Measurements from ENCODE around the gene BAHD1.
"Not testable (repeated sequence)": the region's sequence is repeated elsewhere in the genome, so short reads cannot be mapped to it uniquely, and the experiment has no call there.

Gene BAHD1

GRCh38 chr15:40443255-40443654 lies 2.5 kb downstream of the BAHD1 start:
- in situ Hi-C loops (cut with MboI; ENCODE audit: low sequenced_read_pairs) = no loop called here

GRCh38 chr15:40443846-40444245 lies 3.1 kb downstream of the BAHD1 start:
- in situ Hi-C loops (cut with MboI; ENCODE audit: low sequenced_read_pairs) = no loop called here

- in situ Hi-C loops (cut with MboI; ENCODE audit: low sequenced_read_pairs) = no loop called here
These were observed 4.0 kb downstream of the BAHD1 start for GRCh38 chr15:40444736-40445135.

- in situ Hi-C loops (cut with MboI; ENCODE audit: low sequenced_read_pairs) = no loop called here
These were observed 4.7 kb downstream of the BAHD1 start for GRCh38 chr15:40445421-40445922.

DNA sequence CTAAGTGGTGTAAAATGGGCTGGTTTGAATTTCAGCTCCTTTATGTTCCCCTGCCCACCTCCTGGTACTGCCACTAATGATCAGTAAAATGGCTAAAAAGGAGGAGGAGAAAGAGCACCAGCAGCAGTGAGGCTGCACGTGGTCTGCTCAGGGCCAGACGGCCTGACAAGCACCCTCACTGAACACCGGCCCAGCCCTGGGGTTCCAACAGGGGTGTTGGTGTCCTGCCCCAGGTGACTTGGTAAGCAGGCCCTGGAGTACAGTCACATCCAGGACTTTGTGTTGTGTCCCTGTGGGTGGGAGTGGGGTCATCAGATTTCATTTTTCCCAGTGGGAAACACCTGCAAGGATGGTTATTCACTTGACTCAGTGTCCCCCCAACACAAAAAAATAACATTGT lies 5.4 kb downstream of the BAHD1 start:
- in situ Hi-C loops (cut with MboI; ENCODE audit: low sequenced_read_pairs) = no loop called here

DNA sequence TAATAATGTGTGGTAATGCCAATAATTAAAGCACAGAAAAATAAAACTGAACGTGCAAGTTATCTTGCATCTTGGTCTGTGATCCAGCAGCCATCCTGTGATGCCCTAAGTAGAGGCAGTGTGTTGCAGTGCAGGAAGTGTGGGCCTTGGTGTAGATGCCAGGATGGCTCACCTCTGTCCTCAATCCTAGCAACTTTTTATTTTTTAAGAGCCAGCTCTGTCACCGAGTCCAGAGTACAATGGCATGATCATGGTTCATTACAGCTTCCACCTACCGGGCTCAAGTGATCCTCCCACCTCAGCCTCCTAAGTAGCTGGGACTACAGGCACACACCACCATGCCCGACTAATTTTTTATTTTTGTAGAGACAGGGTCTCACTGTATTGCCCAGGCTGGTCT lies 7.6 kb downstream of the BAHD1 start:
- in situ Hi-C loops (cut with MboI; ENCODE audit: low sequenced_read_pairs) = no loop called here

- in situ Hi-C loops (cut with MboI; ENCODE audit: low sequenced_read_pairs) = no loop called here
These were observed 8.5 kb downstream of the BAHD1 start for GRCh38 chr15:40449275-40449674.

GRCh38 chr15:40450047-40450446 lies 9.3 kb downstream of the BAHD1 start:
- in situ Hi-C loops (cut with MboI; ENCODE audit: low sequenced_read_pairs) = no loop called here

GRCh38 chr15:40451527-40452158 lies 10.9 kb downstream of the BAHD1 start:
- in situ Hi-C loops (cut with MboI; ENCODE audit: low sequenced_read_pairs) = no loop called here

GRCh38 chr15:40452296-40453090 lies 11.7 kb downstream of the BAHD1 start:
- in situ Hi-C loops (cut with MboI; ENCODE audit: low sequenced_read_pairs) = no loop called here

DNA sequence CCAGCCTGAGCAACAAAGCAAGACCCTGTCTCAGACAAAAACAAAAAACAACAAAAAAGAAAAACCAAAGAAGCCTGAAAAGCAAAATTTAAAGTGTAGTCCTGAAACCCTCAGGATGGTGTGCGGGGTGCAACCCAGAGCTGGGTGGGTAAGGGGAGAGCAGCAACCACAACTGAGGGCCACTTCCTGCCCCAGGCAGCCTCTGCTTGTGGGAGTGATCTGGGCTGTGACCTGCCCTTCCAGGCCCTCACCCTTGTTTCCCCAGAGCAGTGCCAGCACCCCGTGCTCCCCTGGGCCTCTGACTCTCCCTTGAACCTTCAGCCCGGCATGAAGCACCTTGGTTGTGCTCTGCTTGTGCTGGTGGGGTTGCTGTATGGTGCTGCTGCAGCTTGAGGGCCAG lies 13.2 kb downstream of the BAHD1 start:
- in situ Hi-C loops (cut with MboI; ENCODE audit: low sequenced_read_pairs) = not testable (repeated sequence)

- in situ Hi-C loops (cut with MboI; ENCODE audit: low sequenced_read_pairs) = no loop called here
These were observed 14.2 kb downstream of the BAHD1 start for GRCh38 chr15:40454904-40455391.

GRCh38 chr15:40456299-40456712 lies 15.6 kb downstream of the BAHD1 start:
- in situ Hi-C loops (cut with MboI; ENCODE audit: low sequenced_read_pairs) = no loop called here

- in situ Hi-C loops (cut with MboI; ENCODE audit: low sequenced_read_pairs) = no loop called here
These were observed 16.0 kb downstream of the BAHD1 start for GRCh38 chr15:40456738-40457137.

DNA sequence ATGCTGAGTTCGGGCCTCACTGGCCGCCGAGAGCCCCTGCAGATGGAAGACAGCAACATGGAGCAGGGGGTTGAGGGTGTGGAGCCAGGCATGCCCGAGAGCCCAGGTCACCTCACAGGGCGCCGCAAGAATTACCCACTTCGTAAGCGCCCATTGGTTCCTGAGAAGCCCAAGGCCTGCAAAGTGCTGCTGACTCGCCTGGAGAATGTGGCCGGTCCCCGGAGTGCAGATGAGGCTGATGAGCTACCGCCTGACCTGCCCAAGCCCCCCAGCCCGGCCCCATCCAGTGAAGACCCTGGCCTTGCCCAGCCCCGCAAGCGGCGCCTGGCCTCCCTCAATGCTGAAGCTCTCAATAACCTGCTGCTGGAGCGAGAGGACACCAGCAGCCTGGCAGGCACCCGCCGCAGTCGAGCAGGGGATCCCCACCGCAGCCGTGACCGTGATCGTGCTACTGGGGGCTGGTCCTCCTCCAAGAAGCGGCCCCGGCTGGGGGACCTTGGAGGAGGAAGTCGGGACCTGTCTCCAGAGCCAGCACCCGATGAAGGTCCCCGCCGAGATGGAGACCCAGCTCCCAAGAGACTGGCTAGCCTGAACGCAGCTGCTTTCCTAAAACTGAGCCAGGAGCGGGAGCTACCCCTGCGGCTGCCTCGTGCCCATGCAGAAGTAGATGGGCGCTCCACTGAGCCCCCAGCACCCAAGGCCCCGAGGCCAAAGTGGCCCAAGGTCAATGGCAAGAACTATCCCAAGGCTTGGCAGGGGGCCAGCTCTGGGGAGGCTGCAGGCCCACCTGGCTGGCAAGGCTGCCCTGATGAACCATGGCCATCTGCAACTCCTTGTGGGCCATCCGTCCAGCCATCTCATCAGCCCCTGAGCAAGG lies 18.0 kb downstream of the BAHD1 start:
- in situ Hi-C loops (cut with MboI; ENCODE audit: low sequenced_read_pairs) = no loop called here

DNA sequence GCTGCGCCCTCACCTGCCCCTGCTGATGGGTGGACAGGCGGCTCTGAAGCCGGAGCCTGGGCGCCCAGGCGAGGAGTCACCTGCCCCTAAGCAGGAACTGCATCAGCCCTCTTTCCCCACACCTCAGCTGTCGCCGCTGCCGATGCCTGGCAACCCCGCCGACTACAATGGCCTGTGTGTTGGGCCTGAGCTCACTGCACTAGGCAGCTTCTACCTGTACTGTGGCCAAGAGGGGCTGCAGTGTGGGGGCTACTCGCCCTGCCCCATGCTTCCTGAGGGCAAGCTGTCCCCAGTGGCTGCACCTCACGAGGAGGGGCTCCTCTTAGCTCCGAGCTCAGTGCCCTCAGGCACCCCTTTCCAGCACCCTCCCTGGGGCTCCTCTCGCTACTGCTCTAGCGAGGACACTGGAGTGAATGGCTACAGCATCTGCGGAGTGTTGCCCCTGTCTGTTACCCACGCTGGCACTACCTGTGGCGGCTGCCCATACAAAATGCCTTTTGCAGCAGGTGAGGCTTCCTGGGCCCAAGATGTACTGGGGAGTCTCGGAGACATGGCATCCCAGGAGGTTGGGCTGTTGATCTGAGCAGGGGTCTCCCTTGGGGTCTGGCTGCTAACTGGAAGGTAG lies 18.8 kb downstream of the BAHD1 start:
- in situ Hi-C loops (cut with MboI; ENCODE audit: low sequenced_read_pairs) = no loop called here

DNA sequence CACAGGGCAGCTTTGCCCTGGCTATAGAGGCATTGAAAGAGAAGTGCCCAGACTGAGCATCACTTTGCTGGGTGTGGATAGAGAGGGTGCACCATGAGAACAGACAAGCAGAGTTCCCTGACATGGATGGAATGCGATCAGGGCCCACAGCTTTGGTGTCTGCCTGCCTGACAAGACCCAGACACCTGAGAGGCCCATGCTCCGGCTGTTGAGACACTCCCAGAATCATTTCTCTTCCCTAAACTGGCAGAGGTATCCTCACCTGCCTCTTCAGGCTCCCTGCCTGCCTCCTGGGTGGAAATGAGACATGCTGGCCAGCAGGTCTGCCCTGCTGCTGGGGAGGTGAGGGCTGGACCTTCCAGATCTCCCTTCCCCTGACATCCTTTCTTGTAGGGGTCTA lies 19.7 kb downstream of the BAHD1 start:
- in situ Hi-C loops (cut with MboI; ENCODE audit: low sequenced_read_pairs) = no loop called here

- in situ Hi-C loops (cut with MboI; ENCODE audit: low sequenced_read_pairs) = no loop called here
These were observed 21.2 kb downstream of the BAHD1 start for GRCh38 chr15:40461958-40462357.

- in situ Hi-C loops (cut with MboI; ENCODE audit: low sequenced_read_pairs) = no loop called here
These were observed 22.5 kb downstream of the BAHD1 start for GRCh38 chr15:40463279-40463678.

GRCh38 chr15:40463886-40464545 lies 23.3 kb downstream of the BAHD1 start:
- in situ Hi-C loops (cut with MboI; ENCODE audit: low sequenced_read_pairs) = no loop called here
